Activated CD4-positive, alpha-beta memory T cell treated with anti-CD3 and anti-CD28 coated beads for 36 hours (primary cell): ENCODE data around the gene DECR2. TPM values are rescaled to one million over a fixed set of nuclear protein-coding genes. Genes with fewer than 3 reads are reported as not detected.

Experiments used
- total RNA-seq, 2 experiments: library from RNA; stranded (reverse); gene quantifications; one replicate each; pipeline ENCODE4 v1.2.3, GENCODE V29; 2021

The DECR2 gene
- total RNA-seq, 2 experiments from 2014 or later = 8.5 to 8.8 TPM

Other genes starting within 250 kb of the DECR2 start
- gene HBZ, start 249.2 kb upstream of the DECR2 start, total RNA-seq = not detected
- gene HBM, start 235.9 kb upstream of the DECR2 start, total RNA-seq = not detected
- gene HBA2, start 229.0 kb upstream of the DECR2 start, total RNA-seq = not detected
- not detected for gene HBA1, start 225.2 kb upstream of the DECR2 start, total RNA-seq
- not detected for gene HBQ1, start 221.4 kb upstream of the DECR2 start, total RNA-seq
- gene LUC7L, start 172.4 kb upstream of the DECR2 start, total RNA-seq = 10 to 100 TPM; 57.0 to 60.8 TPM
- gene FAM234A, start 167.1 kb upstream of the DECR2 start, total RNA-seq = 10 to 100 TPM; 15.7 to 18.4 TPM
- gene RGS11, start 125.9 kb upstream of the DECR2 start, total RNA-seq = under 1 TPM in 1 of 2 experiments, not detected in 1; 0.14 TPM
- not detected for gene ARHGDIG, start 121.3 kb upstream of the DECR2 start, total RNA-seq
- gene PDIA2, start 118.7 kb upstream of the DECR2 start, total RNA-seq = not detected
- gene AXIN1, start 49.2 kb upstream of the DECR2 start, total RNA-seq = 10 to 100 TPM; 18.6 to 20.5 TPM
- 10 to 100 TPM; 76.8 to 77.3 TPM for gene MRPL28, start 31.3 kb upstream of the DECR2 start, total RNA-seq
- gene PGAP6, start 19.9 kb upstream of the DECR2 start, total RNA-seq = 10 to 100 TPM; 30.6 to 31.5 TPM
- 10 to 100 TPM; 62.1 to 62.5 TPM for gene NME4, start 4.7 kb upstream of the DECR2 start, total RNA-seq
- 10 to 100 TPM; 14.8 to 18.4 TPM for gene RAB11FIP3, start 23.8 kb downstream of the DECR2 start, total RNA-seq
- gene CAPN15, start 125.8 kb downstream of the DECR2 start, total RNA-seq = 10 to 100 TPM; 69.7 to 76.2 TPM
- not detected for gene PRR35, start 158.5 kb downstream of the DECR2 start, total RNA-seq
- gene NHLRC4, start 165.1 kb downstream of the DECR2 start, total RNA-seq = under 1 TPM; 0.31 to 0.45 TPM
- gene PIGQ, start 168.1 kb downstream of the DECR2 start, total RNA-seq = 10 to 100 TPM; 24.2 to 26.2 TPM
- gene RAB40C, start 188.2 kb downstream of the DECR2 start, total RNA-seq = 10 to 100 TPM; 10.1 to 10.6 TPM
- gene WFIKKN1, start 229.1 kb downstream of the DECR2 start, total RNA-seq = under 1 TPM; 0.05 to 0.07 TPM
- gene METTL26, start 234.4 kb downstream of the DECR2 start, total RNA-seq = 100 to 1,000 TPM; 113 to 117 TPM
- gene MCRIP2, start 239.9 kb downstream of the DECR2 start, total RNA-seq = 10 to 100 TPM; 41.1 to 44.1 TPM
- 10 to 100 TPM; 52.8 to 58.2 TPM for gene WDR90, start 247.5 kb downstream of the DECR2 start, total RNA-seq